Trophoblast cell (in vitro differentiated cells and primary cell): Measurements from ENCODE around the gene SOX9.

Experiments used
- DNase-seq, 2 donors: peaks; one replicate each; pipeline ENCODE4 v3.0.0-alpha.2; 2016
- H2AFZ ChIP-seq: 2 replicates; pipeline ENCODE4 v1.6.1; 2013; ENCODE audit warnings: low read length, moderate library complexity, mild to moderate bottlenecking; ENCODE audit not compliant: insufficient read depth, poor library complexity
- H2AK5ac ChIP-seq: 2 replicates; pipeline ENCODE4 v1.6.1; 2013; ENCODE audit warnings: mild to moderate bottlenecking, low read length
- H2BK120ac ChIP-seq: 2 replicates; pipeline ENCODE4 v1.6.1; 2013; ENCODE audit warnings: low read length, mild to moderate bottlenecking, moderate library complexity; ENCODE audit not compliant: insufficient read depth, poor library complexity
- H2BK12ac ChIP-seq: 2 replicates; pipeline ENCODE4 v1.6.1; 2013; ENCODE audit warnings: mild to moderate bottlenecking, low read length, moderate library complexity
- H2BK5ac ChIP-seq: 2 replicates; pipeline ENCODE4 v1.6.1; 2013; ENCODE audit warnings: low read length, low read depth, moderate library complexity, mild to moderate bottlenecking; ENCODE audit not compliant: poor library complexity
- H3K14ac ChIP-seq: 2 replicates; pipeline ENCODE4 v1.6.1; 2013; ENCODE audit warnings: mild to moderate bottlenecking, low read length
- H3K18ac ChIP-seq: 2 replicates; pipeline ENCODE4 v1.6.1; 2013; ENCODE audit warnings: mild to moderate bottlenecking, low read length
- H3K23ac ChIP-seq: 2 replicates; pipeline ENCODE4 v1.6.1; 2013; ENCODE audit warnings: low read length
- H3K27ac ChIP-seq: 2 replicates; pipeline ENCODE4 v1.5.1; 2013; ENCODE audit warnings: low read depth, mild to moderate bottlenecking, inconsistent platforms, low read length, moderate library complexity
- H3K27me3 ChIP-seq: 2 replicates; pipeline ENCODE4 v1.6.1; 2013; ENCODE audit warnings: inconsistent platforms, mild to moderate bottlenecking, low read length, moderate library complexity; ENCODE audit not compliant: insufficient read depth
- H3K36me3 ChIP-seq, 2 experiments: 1 replicate in 1 of 2; 2 replicates in 1 of 2; pipeline ENCODE4 v1.6.1; 2013; ENCODE audit warnings: low read length in 2 of 2, mild to moderate bottlenecking in 2 of 2, moderate library complexity in 1 of 2; ENCODE audit not compliant: insufficient read depth in 2 of 2, control insufficient read depth in 1 of 2
- H3K4ac ChIP-seq: 2 replicates; pipeline ENCODE4 v1.6.1; 2013; ENCODE audit warnings: low read depth, mild to moderate bottlenecking, low read length, moderate library complexity
- H3K4me1 ChIP-seq, 2 experiments: 1 replicate in 1 of 2; 2 replicates in 1 of 2; pipeline ENCODE4 v1.6.1; 2013; ENCODE audit warnings: low read length in 2 of 2, mild to moderate bottlenecking in 2 of 2, moderate library complexity in 1 of 2; ENCODE audit not compliant: insufficient read depth in 2 of 2, control insufficient read depth in 1 of 2
- H3K4me2 ChIP-seq: 2 replicates; pipeline ENCODE4 v1.6.1; 2013; ENCODE audit warnings: inconsistent platforms, mild to moderate bottlenecking, low read length, moderate library complexity
- H3K4me3 ChIP-seq: 2 replicates; pipeline ENCODE4 v1.5.1; 2013; ENCODE audit warnings: mild to moderate bottlenecking, low read depth, low read length, inconsistent platforms
- H3K79me1 ChIP-seq: one replicate; pipeline ENCODE4 v1.6.1; 2013; ENCODE audit warnings: low read length
- H3K79me2 ChIP-seq: 2 replicates; pipeline ENCODE4 v1.6.1; 2013; ENCODE audit warnings: low read length, mild to moderate bottlenecking; ENCODE audit not compliant: control insufficient read depth, insufficient read depth, poor library complexity
- H3K9ac ChIP-seq: 2 replicates; pipeline ENCODE4 v1.6.1; 2013; ENCODE audit warnings: mild to moderate bottlenecking, low read length
- H3K9me3 ChIP-seq: 2 replicates; pipeline ENCODE4 v1.6.1; 2013; ENCODE audit warnings: low read depth, mild to moderate bottlenecking, control low read depth, inconsistent platforms, low read length; ENCODE audit not compliant: insufficient read depth
- H4K12ac ChIP-seq: 2 replicates; pipeline ENCODE4 v1.6.1; 2013; ENCODE audit warnings: low read depth, mild to moderate bottlenecking, low read length, moderate library complexity
- H4K8ac ChIP-seq: 2 replicates; pipeline ENCODE4 v1.6.1; 2013; ENCODE audit warnings: low read depth, mild to moderate bottlenecking, low read length, moderate library complexity
- H4K91ac ChIP-seq: one replicate; pipeline ENCODE4 v1.6.1; 2013; ENCODE audit warnings: low read depth, mild to moderate bottlenecking, low read length, moderate library complexity
- WGBS: extraction: QIAGEN DNeasy Blood & Tissue Kit; methylation state at CpG from one replicate; pipeline ENCODE4 v1.1.7; 2013; ENCODE audit warnings: missing lambda C conversion rate; ENCODE audit not compliant: insufficient read length, insufficient coverage; ENCODE audit errors: extremely low coverage; 5-methylcytosine and 5-hydroxymethylcytosine counted together

SOX9 gene

DNA sequence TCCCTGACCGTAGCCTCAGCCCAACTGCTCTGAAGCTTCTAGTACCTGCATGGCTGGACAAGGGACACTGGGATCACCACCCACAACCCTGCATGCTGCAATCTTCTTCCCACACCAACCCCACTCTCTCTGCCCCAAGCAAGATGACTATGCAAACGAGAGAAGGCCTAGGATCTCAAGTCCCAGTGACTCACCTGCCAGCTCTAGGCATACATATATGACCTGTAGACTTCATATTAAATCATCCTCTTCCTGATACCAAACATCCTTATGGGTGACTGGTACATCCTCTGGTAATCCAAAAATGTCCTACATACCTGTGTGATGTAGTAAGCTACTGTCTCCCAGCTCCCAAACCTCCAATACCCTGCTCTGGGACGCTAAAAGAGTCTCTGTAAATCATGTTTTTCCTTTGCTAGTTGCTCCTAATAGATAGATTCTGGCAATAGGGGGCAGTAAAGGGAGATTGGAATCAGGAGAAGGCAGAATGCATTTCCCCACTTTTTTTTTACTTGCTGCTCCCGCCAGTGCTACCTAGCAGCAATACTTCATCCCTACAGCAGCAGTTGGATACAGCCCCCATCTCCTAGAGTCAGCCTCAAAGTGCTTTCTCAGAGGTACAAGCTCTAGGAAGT lies 43.4 kb upstream of the SOX9 start:
- Histone ChIP-seq H3K14ac (no peak overlapping the region), H4K91ac (no peak overlapping the region), H4K8ac (no peak overlapping the region), H2BK12ac (no peak overlapping the region), H3K4me2 (no peak overlapping the region), H2BK120ac (no peak overlapping the region), H3K23ac (no peak overlapping the region), H2AFZ (no peak overlapping the region), H2BK5ac (no peak overlapping the region), H3K9me3 (no peaks in the 10 kb centered on the region), H3K4me3 (peak overlapping the region; percentile 33), H3K18ac (no peak overlapping the region), H3K4me1 (no peaks in the 10 kb centered on the region), H3K4ac (no peak overlapping the region), H4K12ac (no peak overlapping the region), H3K79me2 (no peaks in the 10 kb centered on the region), H3K27ac (no peak overlapping the region), H3K9ac (no peak overlapping the region), H3K27me3 (no peaks in the 10 kb centered on the region), H3K36me3 (no peaks in the 10 kb centered on the region), H2AK5ac (no peak overlapping the region), H3K79me1 (no peaks in the 10 kb centered on the region)
- no CpG with 5 or more reads among the region's 4 CpGs for WGBS
- DNase-seq, result no peak

DNA sequence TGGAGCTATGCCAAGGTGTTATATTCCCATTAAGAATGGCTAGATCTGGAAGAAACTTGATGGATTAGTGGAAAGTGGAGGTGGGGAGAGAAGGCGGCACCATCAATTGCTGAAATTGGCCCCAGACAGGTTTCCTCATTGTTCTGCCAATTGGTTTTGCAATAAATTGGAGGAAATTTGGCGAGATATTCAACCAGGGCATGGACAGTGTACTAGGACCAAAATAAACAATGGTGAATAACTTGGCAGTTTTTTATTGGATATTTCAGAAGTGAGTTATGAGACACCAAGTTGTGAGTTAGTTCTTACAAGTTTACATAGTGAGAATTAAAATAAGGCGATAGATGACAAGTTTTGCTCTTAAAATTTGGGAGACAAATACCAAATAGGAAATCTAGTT lies 41.1 kb upstream of the SOX9 start:
- Histone ChIP-seq H3K23ac (no peak overlapping the region), H3K27ac (no peak overlapping the region), H3K79me2 (no peaks in the 10 kb centered on the region), H2BK12ac (no peak overlapping the region), H3K14ac (no peak overlapping the region), H2BK120ac (no peak overlapping the region), H3K4me3 (no peak overlapping the region), H4K91ac (no peak overlapping the region), H3K4me2 (no peak overlapping the region), H3K4ac (no peak overlapping the region), H2AFZ (no peak overlapping the region), H4K12ac (no peak overlapping the region), H2BK5ac (no peak overlapping the region), H3K79me1 (no peaks in the 10 kb centered on the region), H4K8ac (no peak overlapping the region), H3K18ac (no peak overlapping the region), H3K36me3 (no peaks in the 10 kb centered on the region), H3K9me3 (no peaks in the 10 kb centered on the region), H3K4me1 (no peaks in the 10 kb centered on the region), H3K27me3 (no peaks in the 10 kb centered on the region), H2AK5ac (no peak overlapping the region), H3K9ac (no peak overlapping the region)
- WGBS, result no CpG with 5 or more reads among the region's 3 CpGs
- DNase-seq, result no peak

DNA sequence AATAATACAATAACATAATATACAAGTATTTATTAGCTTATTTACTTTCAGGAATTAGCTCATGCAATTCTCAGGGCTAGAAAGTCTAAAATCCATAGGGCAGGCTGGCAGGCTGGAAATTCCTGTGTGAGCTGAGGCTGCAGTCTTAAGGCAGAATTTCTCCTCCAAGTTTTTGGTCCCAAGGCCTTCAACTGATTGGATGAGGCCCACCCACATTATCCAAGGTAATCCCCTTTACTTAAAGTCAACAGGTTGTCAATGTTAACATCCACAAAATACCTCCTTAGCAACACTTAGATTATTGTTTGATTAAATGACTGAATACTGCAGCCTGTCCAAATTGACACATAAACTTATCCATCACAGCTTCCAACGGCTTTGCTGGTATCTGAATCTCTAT lies 32.9 kb upstream of the SOX9 start:
- H2AK5ac ChIP-seq, result no peak overlapping the region
- no peak overlapping the region for H3K18ac ChIP-seq
- no peaks in the 10 kb centered on the region for H3K9me3 ChIP-seq
- no peak overlapping the region for H3K4me3 ChIP-seq
- no peak overlapping the region for H2AFZ ChIP-seq
- H3K9ac ChIP-seq, result no peak overlapping the region
- H3K14ac ChIP-seq, result no peak overlapping the region
- no peak overlapping the region for H2BK5ac ChIP-seq
- H3K79me2 ChIP-seq, result no peaks in the 10 kb centered on the region
- DNase-seq, result no peak
- no peak overlapping the region for H4K91ac ChIP-seq
- no peak overlapping the region for H3K4me2 ChIP-seq
- H3K27ac ChIP-seq, result no peak overlapping the region
- H4K8ac ChIP-seq, result no peak overlapping the region
- H3K4ac ChIP-seq, result no peak overlapping the region
- no peaks in the 10 kb centered on the region for H3K79me1 ChIP-seq
- H3K23ac ChIP-seq, result no peak overlapping the region
- no peak overlapping the region for H2BK120ac ChIP-seq
- H4K12ac ChIP-seq, result no peak overlapping the region
- WGBS, result no CpG with 5 or more reads among the region's 1 CpG
- no peak overlapping the region for H2BK12ac ChIP-seq
- no peaks in the 10 kb centered on the region for H3K4me1 ChIP-seq
- no peaks in the 10 kb centered on the region for H3K36me3 ChIP-seq
- H3K27me3 ChIP-seq, result no peaks in the 10 kb centered on the region

DNA sequence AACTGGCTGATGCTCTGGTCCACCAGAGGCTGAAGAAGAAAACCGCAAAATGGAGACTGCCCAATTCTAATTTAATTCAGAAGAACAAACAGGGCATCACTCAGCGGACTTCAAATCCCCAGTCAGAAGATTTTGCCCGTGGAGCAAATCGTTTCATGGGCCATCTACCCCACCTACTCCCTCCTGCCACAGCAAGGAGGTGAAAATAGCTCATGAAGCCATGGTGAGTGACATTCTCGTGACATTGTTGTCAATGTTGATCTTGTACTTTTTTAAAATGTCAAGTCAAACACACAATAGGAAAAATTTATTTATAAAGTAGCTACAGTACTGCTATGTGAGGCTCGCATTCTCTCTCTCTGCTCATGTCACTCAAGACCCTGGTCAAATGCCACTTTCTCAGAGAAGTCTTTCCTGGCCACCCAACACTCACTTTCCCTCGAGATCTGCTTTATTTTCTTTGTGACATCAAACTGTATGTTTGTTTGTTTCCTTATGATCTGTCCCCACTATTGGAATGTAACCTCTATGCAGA lies 31.3 kb upstream of the SOX9 start:
- Histone ChIP-seq H3K79me1 (no peaks in the 10 kb centered on the region), H2AFZ (no peak overlapping the region), H3K23ac (no peak overlapping the region), H3K14ac (no peak overlapping the region), H3K4me2 (no peak overlapping the region), H3K18ac (no peak overlapping the region), H3K36me3 (no peaks in the 10 kb centered on the region), H2BK5ac (no peak overlapping the region), H3K9ac (no peak overlapping the region), H3K27ac (no peak overlapping the region), H4K91ac (no peak overlapping the region), H3K4ac (no peak overlapping the region), H2BK12ac (no peak overlapping the region), H4K12ac (no peak overlapping the region), H2BK120ac (no peak overlapping the region), H3K9me3 (no peaks in the 10 kb centered on the region), H3K4me1 (no peaks in the 10 kb centered on the region), H3K79me2 (no peaks in the 10 kb centered on the region), H2AK5ac (no peak overlapping the region), H3K27me3 (no peaks in the 10 kb centered on the region), H4K8ac (no peak overlapping the region), H3K4me3 (no peak overlapping the region)
- WGBS, result no CpG with 5 or more reads among the region's 7 CpGs
- no peak for DNase-seq
